Stimulated activated CD4-positive, alpha-beta T cell treated with anti-CD3 and anti-CD28 coated beads, Interleukin-1b, Interleukin-23, amount 100 ng/mL, for 4 hours (primary cell): Measurements from ENCODE around the gene OR4D6.
"Not testable (repeated sequence)": the region's sequence is repeated elsewhere in the genome, so short reads cannot be mapped to it uniquely, and the experiment has no call there.

Experiments used
- DNase-seq, 2 donors: peaks; one replicate each; pipeline ENCODE4 v3.0.0-alpha.2; 2020; ENCODE audit warnings: low read depth in 2 of 2

The OR4D6 gene

DNA sequence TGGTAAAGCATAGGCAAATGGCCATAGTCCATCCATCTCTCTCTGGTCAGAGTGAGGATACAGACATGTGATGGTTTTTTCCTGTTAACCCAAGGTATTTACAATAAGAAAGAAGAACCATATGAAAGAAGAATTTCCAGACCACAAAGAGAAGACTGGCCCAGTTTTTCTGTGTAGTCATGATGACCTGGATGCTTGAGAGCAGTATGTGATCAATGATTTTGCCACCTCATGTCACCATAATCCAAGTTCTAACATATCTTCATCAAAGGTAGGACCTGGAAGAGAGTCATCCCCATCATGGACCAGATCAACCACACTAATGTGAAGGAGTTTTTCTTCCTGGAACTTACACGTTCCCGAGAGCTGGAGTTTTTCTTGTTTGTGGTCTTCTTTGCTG is at the start of gene OR4D6:
TSS of gene OR4D6 (plus strand) at position 301 of the 400 bp plus-strand sequence. CDS start at position 301, 0 bp downstream.
- no peak for DNase-seq

DNA sequence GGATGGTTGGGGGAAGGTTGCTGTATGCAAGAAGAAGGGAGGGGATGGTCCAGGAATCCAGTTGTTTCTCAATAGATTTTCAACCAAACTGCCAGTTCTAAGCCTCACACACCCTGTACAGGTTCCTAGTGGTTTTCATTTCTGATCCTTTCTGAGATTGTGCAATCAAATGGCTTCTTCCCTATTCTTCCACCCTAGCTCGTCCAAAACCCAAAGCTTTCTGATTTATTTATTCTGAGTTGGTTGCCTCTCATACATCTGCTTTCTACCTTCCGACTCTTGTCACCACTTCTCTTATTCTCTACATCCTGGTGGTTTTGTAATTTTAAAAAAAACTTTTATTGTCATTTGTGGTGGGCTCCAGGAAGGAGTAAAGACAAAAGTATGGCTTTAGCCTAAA is 43.1 kb upstream of the OR4D6 start:
- no peak for DNase-seq

DNA sequence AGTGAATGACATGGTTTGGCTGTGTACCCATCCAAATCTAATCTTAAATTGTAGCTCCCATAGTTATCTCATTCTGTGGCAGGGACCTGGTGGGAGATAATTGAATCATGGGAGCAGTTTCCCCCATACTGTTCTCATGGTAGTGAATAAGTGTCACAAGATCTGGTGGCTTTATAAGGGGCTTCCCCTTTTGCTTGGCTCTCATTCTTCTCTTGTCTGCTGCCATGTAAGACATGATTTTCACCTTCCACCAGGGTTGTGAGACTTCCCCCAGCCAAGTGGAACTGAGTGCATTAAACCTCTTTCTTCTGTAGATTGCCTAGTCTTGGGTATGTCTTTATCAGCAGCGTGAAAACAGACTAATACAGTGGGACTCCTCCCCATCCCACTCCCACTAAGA is 41.6 kb upstream of the OR4D6 start:
- DNase-seq = no peak

DNA sequence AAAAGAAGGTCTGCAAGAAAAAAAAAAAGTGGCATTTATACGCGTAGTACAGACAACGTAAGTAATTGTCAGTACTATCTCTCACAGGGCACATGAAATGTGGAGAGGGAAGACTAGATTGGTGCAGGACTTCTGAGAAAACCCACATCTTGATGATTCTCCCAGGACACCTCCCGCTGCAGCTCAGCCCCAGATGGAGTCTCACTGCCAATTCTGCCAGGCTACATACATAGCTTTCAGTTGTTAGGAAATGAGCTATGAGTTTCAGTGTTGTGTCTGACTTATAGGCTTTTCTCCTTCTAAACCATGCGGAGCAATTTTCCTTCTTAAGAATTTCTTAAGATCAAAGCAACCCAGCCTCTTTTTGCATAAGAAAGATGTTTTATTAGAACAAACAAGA is 40.1 kb upstream of the OR4D6 start:
- DNase-seq = no peak

DNA sequence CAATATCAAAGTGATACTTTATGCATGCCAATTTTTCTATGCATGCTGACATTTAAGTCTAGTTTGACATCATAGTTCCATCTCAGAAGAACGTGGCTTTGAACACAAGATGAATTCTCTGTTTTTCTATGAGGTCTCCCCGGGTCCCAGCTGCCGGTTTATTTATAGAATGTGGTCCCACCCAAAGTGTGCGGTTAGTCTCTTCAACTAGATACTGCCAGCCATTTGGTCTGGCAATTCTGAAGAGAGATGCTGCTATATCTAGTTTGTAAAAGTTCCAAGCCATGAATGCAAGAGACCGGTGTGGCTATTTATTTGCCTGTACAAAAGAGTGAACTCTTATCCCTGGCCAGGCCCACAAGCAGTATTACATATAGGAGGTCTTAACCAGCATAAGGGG is 39.7 kb upstream of the OR4D6 start:
- no peak for DNase-seq

DNA sequence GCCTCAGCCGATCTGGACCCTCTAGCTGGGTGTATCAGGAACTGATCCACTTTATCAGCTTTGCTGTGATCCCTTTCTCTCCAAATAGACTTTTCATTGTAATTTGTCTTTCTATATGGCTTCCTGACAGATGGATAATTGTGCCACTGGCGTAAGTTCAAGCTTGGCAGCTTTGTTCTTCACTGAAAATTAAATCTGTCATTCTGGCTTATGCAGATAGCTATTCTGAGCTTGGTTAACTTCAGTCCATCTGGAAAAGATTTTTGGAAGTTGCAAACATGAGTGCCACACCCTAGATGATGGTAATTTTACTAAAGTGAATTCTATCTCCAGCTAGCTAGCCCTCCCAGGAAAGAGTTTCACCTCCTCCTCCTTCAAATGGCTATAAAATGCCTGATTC is 38.6 kb upstream of the OR4D6 start:
- no peak for DNase-seq

DNA sequence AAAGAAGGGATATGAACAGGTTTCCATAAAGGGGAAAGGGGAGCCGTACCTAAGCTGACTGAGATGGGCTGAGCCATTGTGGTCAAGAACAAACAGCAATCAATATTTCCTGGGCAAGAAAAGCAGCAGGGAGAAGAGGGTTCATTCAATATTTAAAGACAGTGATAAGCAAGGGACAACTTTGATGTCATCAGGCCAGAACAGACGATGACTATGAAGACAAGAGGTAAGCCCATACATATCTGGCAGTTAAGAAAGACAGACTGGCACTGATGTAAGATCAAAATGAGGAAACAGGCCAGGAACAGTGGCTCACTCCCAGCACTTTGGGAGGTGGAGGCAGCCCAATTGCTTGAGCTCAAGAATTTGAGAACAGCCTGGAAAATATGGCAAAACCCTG is 32.9 kb upstream of the OR4D6 start:
- no peak for DNase-seq

DNA sequence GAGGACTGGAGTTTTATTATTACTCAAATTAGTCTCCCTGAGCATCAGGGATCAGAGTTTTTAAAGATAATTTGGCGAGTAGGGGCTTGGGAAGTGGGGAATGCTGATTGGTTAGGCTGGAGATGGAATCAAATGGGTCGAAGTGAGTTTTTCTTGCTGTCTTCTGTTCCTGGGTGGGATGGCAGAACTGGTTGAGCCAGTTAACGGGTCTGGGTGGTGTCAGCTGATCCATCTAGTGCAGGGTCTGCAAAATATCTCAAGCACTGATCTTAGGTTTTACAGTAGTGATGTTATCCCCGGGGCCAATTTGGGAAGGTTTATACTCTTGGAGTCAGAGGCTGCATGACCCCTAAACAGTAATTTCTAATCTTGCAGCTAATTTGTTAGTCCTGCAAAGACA is 31.6 kb upstream of the OR4D6 start:
- DNase-seq = no peak

DNA sequence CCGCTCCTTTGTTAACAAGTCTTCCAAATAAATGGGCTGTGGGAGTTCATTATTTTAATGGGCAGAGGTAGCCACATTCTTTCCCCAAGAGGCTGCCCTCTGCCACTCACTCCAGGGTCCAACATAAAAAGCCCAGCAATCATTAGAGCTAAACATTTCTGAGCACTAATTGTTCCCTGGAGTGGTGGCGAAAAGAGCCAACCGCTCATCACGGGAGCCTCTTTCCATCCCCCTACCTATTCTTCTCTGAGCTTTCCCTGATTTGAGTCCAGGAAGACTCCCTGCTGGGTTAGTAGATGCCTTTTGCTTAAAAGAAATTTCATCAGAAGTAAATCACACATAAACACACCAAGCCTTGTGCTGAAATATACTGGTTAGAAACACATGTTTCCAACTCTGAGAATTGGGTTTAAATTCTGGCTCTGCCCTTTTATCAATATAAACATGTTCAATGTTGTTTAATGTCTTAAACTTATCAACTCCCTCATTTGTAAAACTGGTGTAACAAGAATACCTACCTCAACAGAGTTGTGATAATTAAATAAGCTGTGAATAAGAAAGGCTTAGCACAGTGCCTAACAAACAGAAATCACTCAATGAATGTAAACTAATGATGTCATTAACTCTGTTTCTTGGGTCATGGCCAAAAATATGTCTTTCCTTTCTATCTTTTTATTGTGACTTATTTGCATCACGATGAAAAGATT is 30.2 kb upstream of the OR4D6 start, which contains the start of gene OR5A2:
TSS of gene OR5A2 (minus strand) at position 53 of the 707 bp plus-strand sequence. CDS start 3,460 bp downstream, outside the sequence.
- DNase-seq = no peak

DNA sequence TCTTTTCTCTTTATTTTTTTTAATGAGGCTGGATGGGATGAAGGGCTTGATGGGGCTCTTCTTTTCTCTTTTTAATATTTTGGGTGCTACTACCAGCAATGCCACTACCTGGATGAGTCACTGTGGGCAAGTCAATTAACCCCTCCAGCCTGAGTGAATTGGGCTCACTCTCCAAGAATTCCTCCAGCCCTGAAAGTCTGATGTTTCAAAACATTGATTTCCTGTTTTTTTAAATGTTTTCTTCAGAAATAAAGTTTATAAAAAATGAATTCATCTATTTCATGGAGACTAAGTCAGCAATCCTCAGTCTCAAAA is 29.7 kb upstream of the OR4D6 start:
- no peak for DNase-seq

DNA sequence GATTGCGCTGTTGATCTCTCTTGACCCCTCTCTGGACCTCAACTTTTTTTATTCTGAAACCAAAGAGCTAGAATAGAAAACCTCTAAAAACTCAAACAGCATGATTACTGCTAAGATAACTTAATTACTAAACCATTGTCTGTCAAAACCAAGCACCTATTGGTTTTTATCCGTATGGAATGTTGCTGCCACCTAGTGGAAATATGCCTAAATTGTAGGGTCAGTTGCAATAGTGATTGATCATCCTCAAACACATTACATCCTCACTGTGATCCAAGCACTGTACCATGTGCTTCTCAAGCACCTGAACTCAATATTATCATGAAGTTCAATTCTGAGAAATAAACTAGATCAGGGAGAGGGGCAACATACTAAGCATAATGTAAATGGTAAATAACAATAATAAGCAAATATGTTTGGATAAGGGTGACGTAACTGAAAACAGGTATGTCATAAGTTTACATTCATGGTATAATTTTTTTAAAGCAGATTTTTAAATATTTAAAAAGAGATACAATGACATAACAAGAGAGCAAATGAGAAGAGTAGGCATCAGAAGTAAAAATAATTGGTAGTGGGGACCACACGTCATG is 26.7 kb upstream of the OR4D6 start:
- peak in 1 of 2 donors; percentile 23 for DNase-seq

DNA sequence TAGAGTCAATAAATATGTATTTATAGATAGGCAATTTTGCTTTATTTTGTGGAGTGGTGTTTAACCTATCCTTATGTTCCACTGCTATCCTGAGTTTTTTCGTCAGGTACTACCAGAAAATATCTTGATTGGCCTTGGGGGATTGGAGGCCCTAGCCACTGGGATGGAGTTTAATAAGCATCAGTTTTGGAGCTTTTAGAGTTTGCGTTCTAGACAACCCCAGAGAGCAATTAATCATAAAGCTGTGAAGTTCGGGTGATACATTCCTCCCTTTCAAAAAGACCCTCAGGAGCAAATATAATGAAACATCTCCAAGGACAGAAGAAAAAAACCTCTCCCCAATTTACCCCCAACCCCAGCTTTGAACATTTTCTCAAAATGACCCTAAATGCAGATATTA is 20.6 kb upstream of the OR4D6 start, which contains the start of gene OR5A1:
TSS of gene OR5A1 (plus strand) at position 301 of the 400 bp plus-strand sequence. CDS start 6,700 bp downstream, outside the sequence.
- no peak for DNase-seq

DNA sequence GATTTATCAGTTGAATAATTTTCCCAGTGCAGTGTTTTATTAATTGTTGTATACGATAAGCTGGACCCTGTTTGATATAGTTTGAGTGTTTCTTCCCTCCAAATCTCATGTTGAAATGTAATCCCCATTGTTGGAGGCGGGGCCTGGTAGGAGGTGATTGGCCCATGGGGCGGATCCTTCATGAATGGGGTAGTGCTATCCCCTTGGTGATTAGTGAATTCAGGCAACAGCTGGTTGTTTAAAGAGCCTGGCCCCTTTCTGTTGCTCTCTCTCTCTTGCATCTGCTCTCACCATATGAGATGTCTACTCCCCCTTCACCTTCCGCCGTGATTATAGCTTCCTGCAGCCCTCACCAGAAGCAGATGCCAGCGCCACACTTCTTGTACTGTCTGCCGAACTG is 19.0 kb upstream of the OR4D6 start:
- no peak for DNase-seq

DNA sequence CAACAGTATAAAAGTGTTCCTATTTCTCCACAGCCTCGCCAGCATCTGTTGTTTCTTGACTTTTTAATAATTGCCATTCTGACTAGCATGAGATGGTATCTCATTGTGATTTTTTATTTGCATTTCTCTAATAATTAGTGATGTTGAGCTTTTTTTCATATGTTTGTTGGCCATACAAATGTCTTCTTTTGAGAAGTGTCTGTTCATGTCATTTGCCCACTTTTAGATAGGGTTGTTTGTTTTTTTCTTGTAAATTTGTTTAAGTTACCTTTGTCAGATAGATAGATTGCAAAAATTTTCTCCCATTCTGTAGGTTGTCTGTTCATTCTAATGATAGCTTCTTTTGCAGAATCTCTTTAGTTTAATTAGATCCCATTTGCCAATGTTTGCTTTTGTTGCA is 11.1 kb upstream of the OR4D6 start:
- not testable (repeated sequence) for DNase-seq

DNA sequence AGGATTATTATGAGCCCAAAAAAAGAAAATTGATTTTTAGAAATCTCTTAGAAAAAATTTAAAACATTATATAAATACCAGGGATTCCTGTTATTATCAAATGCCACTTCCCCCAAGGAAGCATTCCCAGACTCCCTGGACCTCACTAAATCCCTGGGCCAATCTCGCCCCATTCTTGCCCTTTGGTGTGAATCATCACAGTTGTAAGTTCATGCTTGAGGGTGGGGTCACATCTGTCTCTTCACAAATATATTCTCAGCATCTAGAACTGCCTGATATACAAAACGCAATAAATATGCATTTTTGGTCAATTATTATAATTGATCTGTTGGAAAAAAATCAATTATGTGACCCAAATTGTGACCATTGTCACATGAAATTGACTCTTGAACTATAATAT is 8.3 kb upstream of the OR4D6 start:
- DNase-seq = no peak

DNA sequence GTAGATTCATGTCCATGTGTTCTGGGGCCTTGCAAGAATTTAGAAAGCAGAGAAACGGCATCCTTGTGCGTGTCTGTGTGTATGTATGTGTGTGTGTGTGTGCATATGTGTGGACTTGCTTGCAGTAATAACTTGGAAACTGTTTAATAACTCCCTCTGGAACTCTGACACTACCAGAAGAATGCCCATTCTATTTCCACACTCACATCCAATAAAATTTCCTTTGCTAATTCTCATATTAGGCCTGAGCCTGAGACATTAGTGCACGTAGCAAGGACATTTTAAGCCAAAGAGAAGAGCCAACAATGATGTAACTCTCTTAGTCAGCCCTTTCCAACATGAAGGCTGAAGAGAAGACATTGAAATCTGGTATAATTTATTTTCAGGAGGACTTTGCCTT is 3.2 kb downstream of the OR4D6 start:
- DNase-seq = no peak

DNA sequence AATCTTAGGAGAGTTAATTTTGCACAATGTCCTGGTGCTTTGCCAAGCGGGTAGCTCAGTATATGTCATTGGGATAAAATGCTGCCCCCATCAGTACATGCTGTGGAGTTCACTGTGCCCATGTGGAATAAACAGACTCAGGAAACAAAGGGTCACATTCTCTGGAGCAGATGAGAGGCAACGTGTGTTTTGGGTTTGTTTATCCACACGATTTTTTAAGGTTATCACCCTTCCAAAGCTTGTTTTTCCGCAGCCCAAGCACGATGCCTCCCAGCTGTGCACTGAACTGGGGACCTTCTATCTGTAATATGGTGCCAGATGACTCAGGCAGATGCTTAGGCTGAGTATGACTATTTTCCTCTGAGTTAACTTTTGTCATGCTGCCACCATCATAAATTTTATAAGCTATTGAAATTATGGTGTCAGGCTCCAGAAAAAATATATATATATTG is 6.5 kb downstream of the OR4D6 start:
- DNase-seq = no peak

DNA sequence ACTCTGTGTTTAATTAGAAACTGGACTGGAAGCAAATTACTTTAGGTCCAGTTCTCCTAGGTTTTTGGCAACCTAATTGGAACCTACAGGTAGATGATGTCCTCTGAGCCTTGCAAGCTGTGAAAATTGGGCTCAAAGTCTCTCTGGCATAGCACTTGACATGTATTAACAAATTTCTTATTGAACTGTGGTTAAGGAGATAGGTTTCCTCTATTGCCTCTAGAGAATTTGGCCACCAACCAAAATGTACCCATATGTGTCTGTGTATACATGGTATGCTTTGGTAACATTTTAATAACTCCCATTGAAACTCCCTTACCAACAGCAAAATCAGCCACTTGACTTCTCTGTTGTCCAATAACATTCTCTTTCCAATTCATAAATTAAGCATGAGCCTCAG is 16.3 kb downstream of the OR4D6 start, which contains the start of gene OR4D10:
TSS of gene OR4D10 (plus strand) at position 301 of the 400 bp plus-strand sequence. CDS start 4,115 bp downstream, outside the sequence.
- no peak for DNase-seq

DNA sequence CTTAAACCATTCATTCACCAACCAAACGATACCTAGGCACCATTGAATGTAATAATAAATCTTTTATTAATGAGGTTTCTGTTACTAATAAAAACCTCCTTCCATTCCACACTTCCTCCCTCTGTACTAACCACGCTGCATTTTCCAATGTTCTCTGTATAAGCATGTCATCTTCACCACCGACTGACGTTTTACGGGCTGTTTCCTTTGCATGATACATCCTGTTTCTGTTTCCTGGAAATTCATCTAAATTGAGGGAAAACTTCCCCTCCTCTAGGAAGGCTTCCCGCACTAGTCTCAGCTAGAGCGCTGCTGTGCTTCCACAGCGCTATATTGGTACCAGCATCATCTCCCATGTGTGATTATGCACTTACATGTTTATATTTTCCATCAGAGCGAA is 18.4 kb downstream of the OR4D6 start:
- no peak for DNase-seq

DNA sequence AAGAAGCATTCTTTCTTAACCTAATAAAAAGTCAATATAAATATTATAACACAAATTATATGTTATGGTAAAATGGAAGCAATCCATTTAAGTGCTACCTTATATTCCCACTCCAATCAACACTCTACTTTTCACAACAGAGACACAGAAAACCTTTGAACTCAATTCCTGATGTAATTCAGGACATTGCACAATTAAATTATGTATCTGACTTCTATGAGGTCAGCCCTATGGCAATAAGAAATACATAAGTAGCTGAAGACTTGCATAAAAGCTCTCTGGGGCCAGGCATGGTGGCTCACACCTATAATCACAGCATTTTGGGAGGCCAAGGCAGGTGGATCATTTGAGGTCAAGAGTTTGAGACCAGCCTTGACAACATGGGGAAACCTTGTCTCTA is 23.1 kb downstream of the OR4D6 start:
- no peak for DNase-seq

DNA sequence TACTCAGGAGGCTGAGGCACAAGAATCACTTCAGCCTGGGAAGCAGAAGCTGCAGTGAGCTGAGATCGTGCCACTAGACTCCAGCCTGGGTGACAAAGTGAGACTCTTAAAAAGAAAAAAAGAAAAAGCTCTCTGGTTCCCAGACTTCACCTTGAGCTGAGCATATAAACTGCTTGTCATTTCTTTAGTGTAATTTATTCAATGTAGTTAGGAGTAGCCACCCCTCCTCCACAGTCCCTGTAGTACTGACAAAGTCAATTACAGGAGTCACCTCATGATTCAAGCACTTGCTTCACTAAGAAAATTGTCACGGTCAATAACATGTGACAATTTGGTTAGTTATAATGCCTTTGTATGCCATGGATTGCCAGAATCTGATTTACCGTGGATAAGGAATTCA is 23.6 kb downstream of the OR4D6 start:
- DNase-seq = no peak

DNA sequence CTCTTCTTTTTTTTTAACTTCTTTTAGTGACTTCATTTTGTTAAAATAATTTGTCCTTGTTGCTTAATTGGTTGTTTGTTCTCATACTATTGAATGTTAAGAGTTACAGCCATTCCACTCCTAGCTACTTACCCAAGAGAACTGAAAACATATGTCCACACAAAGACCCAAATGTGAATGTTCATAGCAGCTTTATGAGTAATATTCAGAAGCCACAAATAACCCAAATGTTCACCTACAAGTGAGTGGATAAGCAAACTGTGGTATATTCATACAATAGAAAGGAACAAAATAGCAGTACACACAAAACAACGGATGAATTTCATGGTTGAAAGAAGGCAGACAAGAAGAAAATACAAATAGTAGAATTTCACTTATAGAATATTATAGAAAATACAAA is 45.2 kb downstream of the OR4D6 start:
- no peak for DNase-seq

DNA sequence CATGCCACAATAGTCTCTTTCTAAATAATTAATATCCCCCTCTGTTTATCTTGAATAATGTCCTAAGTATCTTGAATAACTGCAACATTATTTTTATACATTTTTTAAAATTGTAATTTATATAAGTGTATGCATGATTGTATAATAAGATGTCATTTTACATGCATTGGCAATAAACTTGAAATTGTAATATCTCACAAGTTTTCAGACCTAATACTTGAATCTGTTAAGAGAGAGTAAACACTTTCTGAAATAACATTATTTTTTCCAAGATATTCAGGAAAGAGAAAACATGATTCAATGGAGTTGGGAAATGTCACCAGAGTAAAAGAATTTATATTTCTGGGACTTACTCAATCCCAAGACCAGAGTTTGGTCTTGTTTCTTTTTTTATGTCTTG is 46.5 kb downstream of the OR4D6 start, which contains the start of gene OR4D11:
TSS of gene OR4D11 (plus strand) at position 301 of the 400 bp plus-strand sequence. CDS start at position 301, 0 bp downstream.
- DNase-seq = no peak
